Activated T-cell treated with anti-CD3 and anti-CD28 coated beads for 4 hours (primary cell): Measurements from ENCODE around the gene MT1M.
A peak's percentile ranks its signal among the peaks of the same experiment; 100 is the strongest.

Experiments used
- DNase-seq: peaks from one replicate; pipeline ENCODE4 v3.0.0-alpha.2; 2020

Gene MT1M

DNA sequence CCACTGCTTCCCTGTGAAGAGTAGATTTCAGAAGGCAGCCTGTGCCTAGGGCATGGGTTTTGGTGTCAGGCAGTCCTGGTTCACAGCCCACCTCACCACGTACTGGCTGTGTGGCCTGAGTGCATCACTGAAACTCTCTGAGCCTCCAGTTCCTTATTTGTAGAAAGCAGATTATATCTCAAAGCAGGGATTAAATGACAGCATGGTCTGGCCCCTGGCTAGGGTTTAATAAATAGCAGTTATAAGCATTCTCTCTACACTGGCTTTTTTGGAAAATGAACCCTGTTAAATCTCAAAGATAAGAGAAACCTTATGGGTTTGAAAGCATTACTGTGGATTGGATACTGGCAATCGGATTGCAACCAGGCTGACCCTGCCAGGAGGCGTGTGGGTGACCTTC, 2.9 kb upstream of the MT1M start:
- no peak for DNase-seq

DNA sequence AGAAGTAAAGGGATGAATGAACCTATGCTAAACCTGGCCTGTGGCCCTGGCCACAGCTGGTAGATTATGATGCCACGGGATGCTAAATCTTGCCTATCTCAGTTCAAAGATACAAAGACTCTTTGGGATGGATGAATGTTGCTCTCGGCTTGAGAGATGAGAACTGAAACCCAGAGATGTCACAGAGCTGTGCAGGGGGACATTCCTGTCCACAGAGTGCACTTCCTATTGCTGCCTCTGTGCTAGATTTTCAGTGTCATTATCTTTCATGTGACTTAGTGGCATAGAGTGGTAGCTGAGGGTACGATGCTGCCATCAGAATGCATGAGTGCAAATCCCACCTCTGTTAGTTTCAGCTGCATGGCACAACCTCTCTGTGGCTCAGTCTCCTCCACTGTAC, 2.3 kb upstream of the MT1M start:
- DNase-seq: no peak

DNA sequence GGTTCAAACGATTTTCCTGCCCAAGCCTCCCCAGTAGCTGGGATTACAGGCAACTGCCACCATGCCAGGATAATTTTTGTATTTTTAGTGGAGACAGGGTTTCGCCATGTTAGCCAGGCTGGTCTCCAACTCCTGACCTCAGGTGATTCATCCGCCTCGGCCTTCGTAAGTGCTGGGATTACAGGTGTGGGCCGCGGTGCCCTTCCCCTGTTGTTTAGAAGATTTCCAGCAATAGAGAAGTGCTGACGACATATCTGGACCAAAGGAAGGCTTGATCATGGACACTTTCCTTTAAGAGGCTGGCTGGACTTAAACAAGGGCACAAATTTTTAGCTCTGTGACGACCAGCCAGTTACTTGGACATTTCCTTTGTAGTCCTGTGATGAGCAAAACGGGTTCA, 1.3 kb upstream of the MT1M start:
- no peak for DNase-seq

DNA sequence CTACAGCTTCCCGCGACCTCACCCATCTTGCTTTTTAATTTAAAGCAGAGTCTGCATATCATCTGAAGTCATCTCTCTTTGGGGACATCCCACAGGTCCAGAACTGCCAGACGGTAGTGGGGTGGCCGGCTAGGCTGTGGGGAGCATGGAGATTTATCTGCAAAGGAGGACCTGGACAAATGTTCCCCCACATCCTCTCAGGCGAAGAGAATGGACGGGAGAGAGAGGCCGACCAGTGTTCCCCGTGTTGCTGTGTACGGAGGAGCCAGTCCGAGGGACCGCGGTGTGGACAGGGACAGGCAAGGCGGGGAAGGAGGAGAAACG, 665 bp upstream of the MT1M start:
- no peak for DNase-seq

DNA sequence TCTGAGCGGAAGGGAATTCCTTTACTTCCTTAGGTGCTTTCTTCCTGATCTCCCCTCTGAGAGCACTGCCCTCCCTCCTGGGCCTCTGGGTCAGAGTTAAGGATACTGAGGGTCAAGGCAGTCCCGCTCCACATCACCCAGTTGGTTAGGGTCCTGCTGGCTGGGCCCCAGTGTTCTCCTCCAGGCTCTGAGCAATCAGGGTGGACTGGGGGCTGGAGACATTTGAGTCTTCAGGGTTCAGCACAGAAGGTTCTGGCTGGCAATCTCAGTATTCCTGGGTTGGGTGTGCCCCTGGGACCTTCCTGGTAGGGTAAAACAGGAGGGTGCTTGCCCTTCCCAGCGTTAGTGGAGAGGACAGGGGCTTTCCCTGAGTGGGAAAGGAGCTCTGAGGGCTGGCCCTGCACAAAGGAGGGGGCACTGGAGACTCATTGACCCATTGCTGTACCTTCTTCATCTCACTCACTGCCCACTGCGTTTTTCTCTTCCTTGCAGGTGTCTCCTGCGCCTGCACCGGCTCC, 448 bp downstream of the MT1M start:
- no peak for DNase-seq

DNA sequence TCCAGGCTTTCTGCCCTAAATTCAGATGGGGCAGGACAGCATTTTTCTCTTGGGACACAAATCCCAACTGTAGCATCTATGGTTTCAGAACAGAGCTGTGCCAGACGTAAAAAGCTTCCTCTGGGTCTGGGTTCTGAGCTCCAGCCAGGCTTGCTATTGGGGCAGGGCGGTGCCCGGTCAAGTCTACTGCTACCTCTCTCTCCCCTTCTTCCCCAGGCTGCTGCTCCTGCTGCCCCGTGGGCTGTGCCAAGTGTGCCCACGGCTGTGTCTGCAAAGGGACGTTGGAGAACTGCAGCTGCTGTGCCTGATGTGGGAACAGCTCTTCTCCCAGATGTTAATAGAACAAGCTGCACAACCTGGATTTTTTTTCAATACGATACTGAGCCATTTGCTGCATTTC, 1.1 kb downstream of the MT1M start:
- no peak for DNase-seq

DNA sequence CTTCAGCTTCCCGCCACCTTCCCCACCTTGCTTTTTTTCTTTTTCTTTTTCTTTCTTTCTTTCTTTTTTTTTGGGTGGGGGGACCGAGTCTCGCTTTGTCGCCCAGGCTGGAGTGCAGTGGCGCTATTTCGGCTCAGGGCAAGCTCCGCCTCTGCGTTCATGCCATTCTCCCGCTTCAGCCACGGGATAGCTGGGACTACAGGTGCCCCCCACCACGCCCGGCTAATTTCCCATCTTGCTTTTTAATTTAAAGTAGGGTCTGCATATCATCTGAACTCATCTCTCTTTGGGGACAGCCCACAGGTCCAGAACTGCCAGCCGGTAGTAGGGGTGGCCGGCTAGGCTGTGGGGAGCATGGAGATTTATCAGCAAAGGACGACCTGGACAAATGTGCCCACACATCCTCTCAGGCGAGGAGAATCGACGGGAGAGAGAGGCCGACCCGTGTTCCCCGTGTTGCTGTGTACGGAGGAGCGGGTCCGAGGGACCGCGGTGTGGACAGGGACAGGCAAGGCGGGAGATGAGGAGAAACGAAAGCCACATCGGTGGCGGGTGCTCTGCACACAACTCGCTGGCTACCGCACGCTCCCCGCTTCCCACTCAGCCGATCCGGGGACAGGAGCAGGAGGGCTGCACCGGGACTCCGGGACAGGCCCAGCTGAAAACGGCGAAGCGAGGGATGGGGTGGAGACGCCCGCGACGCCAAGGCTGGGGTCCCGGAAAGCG, 2.4 kb downstream of the MT1M start:
- no peak for DNase-seq

DNA sequence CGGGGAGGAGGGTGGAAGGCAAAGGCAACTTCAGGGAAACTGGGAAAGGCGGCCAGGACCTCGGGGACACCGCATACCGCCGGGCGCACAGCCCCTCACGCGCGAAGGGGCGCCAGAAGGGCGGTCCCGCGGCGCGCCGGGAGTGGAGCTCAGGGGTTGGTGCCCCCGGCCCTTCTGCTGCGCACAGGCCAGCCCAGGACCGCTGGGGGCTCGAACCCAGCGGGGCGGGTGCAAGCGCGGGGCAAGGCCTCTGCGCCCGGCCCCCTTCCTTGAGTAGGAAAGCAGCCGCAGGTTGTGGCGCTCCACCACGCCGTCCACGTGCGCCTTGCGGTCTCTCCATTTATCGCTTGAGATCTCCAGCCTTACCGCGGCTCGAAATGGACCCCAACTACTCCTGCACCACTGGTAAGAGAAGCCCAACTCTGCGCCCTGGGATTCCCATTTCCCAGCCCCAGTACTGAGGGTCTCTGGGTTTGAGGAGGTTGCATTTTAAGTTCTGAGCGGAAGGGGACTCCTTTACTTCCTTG, 3.0 kb downstream of the MT1M start:
- DNase-seq: no peak

DNA sequence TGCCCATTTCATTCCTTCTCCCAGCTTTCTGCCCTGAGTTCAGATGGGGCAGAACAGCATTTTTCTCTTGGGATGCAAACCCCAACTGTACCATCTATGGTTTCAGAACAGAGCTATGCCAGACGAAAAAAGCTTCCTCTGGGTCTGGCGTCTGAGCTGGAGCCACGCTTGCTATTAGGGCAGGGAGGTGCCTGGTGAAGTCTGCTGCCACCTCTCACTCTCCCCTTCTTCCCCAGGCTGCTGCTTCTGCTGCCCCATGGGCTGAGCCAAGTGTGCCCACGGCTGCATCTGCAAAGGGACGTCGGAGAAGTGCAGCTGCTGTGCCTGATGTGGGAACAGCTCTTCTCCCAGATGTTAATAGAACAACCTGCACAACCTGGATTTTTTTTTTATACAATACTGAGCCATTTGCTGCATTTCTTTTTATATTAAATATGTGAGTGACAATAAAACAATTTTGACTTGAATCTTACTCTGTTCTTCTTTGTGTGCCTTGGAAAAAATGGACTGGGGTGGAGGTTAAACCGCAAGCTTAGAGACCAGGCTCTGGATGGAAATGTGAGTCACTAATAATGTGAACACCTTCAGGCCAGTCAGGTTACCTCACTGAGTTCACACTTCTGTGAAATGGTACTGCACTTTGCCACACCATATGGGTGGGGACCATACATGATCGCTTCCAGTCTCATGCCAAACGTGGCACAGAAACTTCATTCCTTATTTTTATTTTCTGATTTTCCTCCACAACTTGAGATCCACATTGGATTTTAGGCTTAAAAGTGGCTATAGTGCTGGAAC, 4.4 kb downstream of the MT1M start:
- DNase-seq: no peak

DNA sequence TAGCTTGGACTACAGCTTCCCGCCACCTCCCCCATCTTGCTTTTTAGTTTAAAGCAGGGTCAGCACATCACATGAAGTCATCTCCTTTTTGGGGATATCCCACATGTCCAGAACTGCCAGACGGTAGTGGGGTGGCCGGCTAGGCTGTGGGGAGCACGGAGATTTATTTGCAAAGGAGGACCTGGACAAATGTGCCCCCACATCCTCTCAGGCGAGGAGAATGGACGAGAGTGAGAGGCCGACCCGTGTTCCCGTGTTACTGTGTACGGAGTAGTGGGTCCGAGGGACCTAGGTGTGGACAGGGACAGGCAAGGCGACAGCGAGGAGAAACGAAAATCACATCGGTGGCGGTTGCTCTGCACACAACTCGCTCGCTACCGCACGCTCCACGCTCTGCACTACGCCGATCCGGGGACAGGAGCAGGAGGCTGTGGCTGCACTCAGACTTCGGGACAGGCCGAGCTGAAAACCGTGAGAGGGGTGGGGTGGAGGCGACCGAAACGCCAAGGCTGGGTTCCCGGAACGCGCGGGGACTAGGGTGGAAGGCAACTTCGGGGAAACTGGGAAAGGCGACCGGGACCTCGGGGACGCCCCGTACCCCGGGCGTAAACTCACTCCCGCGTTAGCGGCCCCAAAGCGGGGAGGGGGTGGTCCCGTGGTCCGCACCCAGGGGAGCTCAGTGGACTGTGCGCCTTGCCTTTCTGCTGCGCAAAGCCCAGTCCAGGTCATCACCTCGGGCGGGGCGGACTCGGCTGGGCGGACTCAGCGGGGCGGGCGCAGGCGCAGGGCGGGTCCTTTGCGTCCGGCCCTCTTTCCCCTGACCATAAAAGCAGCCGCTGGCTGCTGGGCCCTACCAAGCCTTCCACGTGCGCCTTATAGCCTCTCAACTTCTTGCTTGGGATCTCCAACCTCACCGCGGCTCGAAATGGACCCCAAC, 5.6 kb downstream of the MT1M start, which contains the start of gene MT1A:
MT1A (plus strand) TSS at position 853 of the 937 bp plus-strand sequence; CDS start at position 926, 73 bp downstream.
- DNase-seq: no peak

DNA sequence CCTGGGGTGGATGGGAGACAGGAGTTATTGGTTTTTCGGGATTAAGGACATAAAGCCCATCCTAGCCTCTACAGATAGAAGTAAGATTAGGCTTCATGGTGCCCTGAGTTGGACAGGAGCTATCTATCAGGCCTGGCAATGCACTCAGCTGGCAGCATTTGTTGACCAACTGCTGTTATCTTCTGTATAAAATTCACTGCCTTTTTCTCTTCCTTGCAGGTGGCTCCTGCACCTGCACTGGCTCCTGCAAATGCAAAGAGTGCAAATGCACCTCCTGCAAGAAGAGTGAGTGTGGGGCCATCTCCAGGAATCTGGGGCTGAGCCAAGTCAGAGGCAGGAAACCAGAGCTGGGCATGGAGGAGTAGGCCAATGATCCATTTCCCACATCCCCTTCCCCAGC, 6.6 kb downstream of the MT1M start:
- DNase-seq: no peak

DNA sequence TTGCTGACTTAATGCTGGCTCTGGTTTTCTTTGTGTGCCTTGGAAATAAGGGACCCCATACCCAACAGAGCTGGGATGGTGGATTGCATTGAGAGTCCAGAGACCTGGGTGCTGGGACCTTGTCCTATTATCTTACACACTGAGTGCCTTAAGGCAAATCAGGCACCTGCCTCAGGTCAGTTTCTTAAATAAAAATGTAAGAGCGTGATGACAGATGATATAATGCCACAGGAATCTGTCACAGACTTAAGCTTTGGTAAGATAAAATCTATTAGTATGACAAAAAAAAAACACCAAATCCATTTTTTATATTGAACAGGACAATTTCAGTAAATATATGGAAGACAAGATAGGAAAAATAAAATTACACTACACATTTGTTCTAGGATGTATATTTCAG, 7.6 kb downstream of the MT1M start:
- no peak for DNase-seq

DNA sequence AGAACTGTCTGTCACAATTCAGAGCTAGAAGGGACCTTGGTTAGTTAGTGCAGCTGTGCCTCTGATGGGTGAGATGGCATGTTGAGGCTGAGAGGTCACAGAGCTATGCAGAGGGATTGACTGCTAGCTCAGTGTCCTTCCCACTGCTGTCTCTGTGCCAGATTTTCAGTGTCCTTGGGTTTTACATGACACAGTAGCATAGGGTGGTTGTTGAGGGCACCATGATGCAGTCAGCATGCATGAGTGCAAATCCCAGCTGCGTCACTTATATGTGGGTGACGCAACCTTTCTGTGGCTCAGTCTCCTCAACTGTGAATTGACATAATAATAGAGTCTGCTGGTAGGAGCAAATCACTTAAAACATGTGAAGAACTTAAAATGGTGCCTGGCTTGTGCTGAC, 8.7 kb downstream of the MT1M start:
- no peak for DNase-seq

DNA sequence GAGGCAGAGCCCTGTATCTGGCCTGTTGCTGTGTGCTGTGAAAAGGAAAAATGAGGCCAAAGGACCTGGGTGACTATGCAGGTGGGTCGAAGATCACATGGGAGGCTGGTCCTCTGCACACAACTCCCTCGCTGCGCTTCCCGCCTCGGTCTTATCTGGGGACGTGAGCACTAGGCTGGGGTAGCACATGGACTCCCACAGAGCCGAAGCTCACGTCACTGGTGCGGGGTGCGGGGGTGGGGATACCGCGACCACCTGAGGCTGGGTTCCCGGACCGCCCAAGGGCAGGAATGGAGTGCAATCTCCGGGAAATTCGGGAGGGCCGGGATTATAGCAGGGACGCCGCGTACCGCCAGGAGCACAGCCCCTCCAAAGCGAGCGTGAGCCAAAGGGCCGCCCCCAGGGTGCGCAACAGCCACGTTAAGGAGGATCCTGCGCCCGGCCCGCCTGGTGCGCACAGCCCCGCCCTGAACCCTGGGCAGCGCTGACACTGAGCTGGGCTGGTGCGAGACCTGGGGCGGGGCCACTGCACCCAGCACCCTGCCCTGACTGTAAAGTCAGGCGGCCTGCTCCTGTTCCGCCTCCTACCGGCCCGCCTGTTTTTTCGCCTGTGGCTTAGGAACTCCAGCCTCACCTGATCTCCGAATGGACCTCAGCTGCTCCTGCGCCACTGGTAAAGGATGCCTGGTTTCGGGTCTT, 10.8 kb downstream of the MT1M start:
- peak; percentile 49 for DNase-seq

DNA sequence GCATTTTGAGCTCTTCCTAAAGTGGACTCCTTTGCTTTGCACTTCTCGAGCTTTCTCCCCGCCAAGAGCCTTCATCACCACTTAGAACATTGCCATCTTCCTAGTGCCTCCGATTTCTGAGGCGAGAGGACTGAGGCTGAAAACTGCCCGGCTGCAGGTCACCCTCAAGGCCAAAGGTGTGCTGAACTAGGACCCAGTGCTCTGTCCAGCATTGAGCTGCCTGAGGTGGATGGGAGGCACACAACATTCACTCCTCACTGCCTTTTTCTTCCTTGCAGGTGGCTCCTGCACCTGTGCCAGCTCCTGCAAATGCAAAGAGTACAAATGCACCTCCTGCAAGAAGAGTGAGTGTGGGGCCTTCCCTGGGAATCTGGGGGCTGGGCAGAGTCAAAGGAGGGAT, 11.4 kb downstream of the MT1M start:
- DNase-seq: no peak

DNA sequence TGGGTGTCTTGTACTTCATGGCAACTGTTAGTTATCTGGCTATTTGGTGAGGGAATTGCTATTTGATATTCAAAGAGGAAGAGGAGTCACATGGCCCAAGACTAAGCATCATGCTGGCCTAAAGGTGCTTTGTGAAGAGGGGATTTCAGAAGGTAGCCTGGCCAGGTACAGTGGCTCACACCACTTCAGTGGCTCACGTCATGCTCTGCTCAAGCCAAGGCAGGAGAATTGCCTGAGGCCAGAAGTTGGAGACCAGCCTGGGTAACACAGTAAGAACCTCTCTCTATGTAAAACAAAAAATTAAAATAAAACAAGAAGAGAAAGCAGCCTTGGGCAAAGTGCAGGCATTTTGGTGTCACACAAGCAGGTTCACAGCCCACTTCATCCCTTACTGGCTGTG, 12.9 kb downstream of the MT1M start:
- DNase-seq: no peak

DNA sequence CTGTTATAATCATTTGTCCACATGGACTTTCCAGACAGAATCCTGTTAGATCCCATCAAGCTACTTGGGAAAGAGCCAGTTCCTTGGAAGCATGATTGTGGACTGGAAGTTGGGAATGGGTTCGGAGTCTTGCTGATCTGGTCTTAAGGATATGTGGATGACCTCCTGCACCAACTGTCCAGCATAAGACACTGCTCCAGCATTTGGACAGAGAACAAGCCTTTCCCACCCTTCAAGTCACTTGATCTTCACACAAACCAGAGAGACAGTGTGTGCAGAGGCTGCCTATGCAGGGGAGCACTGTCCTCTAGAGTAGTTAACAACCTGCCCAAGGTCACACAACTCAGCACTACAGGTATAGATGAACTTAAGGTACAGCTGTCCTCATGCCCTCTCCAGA, 13.4 kb downstream of the MT1M start:
- DNase-seq: no peak

DNA sequence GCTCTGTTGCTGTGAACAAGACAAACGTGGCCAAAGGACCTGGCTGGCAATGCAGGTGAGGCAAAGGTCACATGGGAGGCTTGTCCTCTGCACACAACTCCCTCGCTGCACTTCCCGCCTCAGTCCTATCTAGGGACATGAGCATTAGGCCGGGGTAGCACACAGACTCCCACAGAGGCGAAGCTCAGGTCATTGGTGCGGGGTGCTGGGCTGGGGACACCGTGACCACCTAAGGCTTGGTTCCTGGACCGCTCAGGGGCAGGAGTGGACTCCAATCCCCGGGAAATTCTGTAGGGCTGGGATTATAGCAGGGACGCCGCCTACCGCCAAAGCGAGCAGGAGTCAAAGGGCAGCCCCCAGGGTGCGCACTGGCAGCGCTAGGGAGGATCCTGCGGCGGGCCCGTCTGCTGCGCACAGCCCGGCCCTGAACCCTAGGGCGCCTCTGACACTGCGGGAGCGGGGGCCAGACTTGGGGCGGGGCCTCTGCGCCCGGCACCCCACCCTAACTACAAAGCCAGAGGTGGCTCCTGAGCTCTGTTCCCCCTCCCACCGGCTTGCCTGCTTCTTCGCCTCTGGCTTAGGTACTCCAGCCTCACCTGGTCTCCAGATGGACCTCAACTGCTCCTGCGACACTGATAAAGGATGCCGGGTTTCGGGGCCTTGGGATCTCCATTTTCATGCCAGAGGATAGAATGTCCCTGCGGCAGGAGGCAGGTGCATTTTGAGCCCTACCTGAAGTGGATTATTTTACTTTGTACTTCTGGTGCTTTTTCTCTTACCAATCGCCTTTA, 15.4 kb downstream of the MT1M start:
- DNase-seq: no peak

DNA sequence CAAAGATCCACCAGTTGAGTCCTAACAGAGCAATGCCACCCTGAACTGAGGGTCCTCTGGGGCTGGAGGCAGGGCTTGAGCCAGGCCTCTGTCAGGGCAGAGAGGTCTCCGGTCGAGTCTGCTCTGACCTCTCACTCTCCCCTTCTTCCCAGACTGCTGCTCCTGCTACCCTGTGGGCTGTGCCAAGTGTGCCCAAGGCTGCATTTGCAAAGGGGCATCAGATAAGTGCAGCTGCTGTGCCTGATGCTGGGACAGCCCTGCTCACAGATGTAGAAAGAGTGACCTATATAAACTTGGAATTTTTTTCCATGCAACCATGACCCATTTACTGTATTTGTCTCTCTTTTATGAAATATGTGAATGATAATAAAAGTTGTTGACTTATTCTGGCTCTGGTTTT, 16.8 kb downstream of the MT1M start:
- no peak for DNase-seq

DNA sequence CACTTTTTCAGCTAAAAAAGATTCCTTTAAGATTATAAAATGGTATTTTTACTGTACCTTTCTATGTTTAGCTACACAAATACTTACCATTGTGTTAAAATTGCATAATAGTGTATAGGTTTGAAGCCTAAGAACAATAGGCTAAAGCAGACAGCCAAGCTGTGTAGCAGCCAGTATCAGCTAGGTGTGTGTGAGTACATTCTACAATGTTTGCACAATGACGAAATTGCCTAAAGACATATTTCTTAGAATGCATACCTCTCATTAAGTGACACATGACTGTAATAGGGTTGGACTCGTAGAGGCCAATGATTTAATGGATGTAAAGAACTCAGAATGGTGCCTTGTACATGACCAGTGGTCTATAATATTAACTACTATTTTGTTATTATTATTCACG, 17.4 kb downstream of the MT1M start:
- no peak for DNase-seq

DNA sequence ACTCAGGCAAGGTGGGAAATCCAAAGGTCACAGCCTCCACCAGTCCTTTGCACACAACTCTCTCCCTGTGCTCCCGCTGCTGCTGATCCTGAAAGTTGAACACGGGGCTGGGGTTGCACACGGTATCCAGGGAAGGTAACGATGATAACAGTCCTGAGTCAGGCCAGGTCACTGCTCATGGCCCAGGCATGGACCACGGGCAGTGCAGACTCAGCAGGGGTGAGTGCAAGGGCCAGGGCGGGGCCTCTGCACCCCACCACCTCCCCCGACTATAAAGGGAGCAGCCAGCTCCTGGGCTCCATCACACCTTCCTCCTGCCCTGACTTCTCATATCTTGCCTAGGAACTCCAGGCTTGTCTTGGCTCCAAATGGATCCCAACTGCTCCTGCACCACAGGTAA, 19.1 kb downstream of the MT1M start, which contains the start of gene MT1B:
MT1B (plus strand) TSS at position 301 of the 400 bp plus-strand sequence; CDS start at position 369, 68 bp downstream.
- no peak for DNase-seq
